ENCODE results near the gene VWF. TPM values are rescaled to one million over a fixed set of nuclear protein-coding genes. Genes with fewer than 3 reads are reported as not detected.
"Not testable (repeated sequence)": the region's sequence is repeated elsewhere in the genome, so short reads cannot be mapped to it uniquely, and the experiment has no call there.

Gene VWF
- total RNA-seq, 2 donors from 2014 or later = 164 to 251 TPM

- ATAC-seq (ENCODE audit: insufficient number of reproducible peaks, low FRiP score, low read depth) = no peak
- Histone ChIP-seq H3K9me3 (no peaks in the 10 kb centered on the region), H3K27me3 (replicated peaks; ENCODE audit: insufficient read depth) (no peaks in the 10 kb centered on the region), H3K27ac (no peak overlapping the region), H3K4me3 (no peak overlapping the region), H3K36me3 (no peaks in the 10 kb centered on the region), H3K4me1 (ENCODE audit: control insufficient read depth in 1 of 2, low read depth in 2 of 2) (no peaks in the 10 kb centered on the region)
- no peak for TF ChIP-seq CTCF (IDR thresholded peaks at IDR 0.05)
- no peak for DNase-seq (ENCODE audit: low spot score)
Observed at GRCh38 chr12:6157482-6157881, 33.0 kb upstream of the VWF start.

- Histone ChIP-seq H3K4me3 (no peak overlapping the region), H3K36me3 (no peaks in the 10 kb centered on the region), H3K27me3 (replicated peaks; ENCODE audit: insufficient read depth) (no peaks in the 10 kb centered on the region), H3K9me3 (no peaks in the 10 kb centered on the region), H3K4me1 (ENCODE audit: control insufficient read depth in 1 of 2, low read depth in 2 of 2) (peaks cover 0 to 3% of the 10 kb centered on the region in 2 donors), H3K27ac (no peak overlapping the region)
- DNase-seq (ENCODE audit: low spot score) (no peak), ATAC-seq (ENCODE audit: insufficient number of reproducible peaks, low FRiP score, low read depth) (no peak)
- no peak for TF ChIP-seq CTCF (IDR thresholded peaks at IDR 0.05)
Observed at GRCh38 chr12:6154730-6155459, 30.4 kb upstream of the VWF start.

GRCh38 chr12:6148722-6149121 lies 24.3 kb upstream of the VWF start:
- not testable (repeated sequence) for ATAC-seq (ENCODE audit: insufficient number of reproducible peaks, low FRiP score, low read depth); H3K27ac ChIP-seq; H3K27me3 ChIP-seq (replicated peaks; ENCODE audit: insufficient read depth); DNase-seq (ENCODE audit: low spot score); H3K4me3 ChIP-seq; H3K9me3 ChIP-seq; H3K36me3 ChIP-seq
- H3K4me1 ChIP-seq (ENCODE audit: control insufficient read depth in 1 of 2, low read depth in 2 of 2) = peaks cover 0 to 10% of the 10 kb centered on the region in 2 donors

GRCh38 chr12:6148061-6148460 lies 23.6 kb upstream of the VWF start:
- DNase-seq (ENCODE audit: low spot score) (no peak), ATAC-seq (ENCODE audit: insufficient number of reproducible peaks, low FRiP score, low read depth) (no peak)
- H3K9me3 ChIP-seq = no peaks in the 10 kb centered on the region
- TF ChIP-seq CTCF (IDR thresholded peaks at IDR 0.05) = no peak
- H3K4me1 ChIP-seq (ENCODE audit: control insufficient read depth in 1 of 2, low read depth in 2 of 2) = peaks cover 0 to 10% of the 10 kb centered on the region in 2 donors
- no peaks in the 10 kb centered on the region for H3K27me3 ChIP-seq (replicated peaks; ENCODE audit: insufficient read depth)
- no peak overlapping the region for H3K27ac ChIP-seq
- H3K4me3 ChIP-seq = no peak overlapping the region
- no peaks in the 10 kb centered on the region for H3K36me3 ChIP-seq

- H3K4me1 ChIP-seq (ENCODE audit: control insufficient read depth in 1 of 2, low read depth in 2 of 2) = peaks cover 0 to 10% of the 10 kb centered on the region in 2 donors
- no peak for DNase-seq (ENCODE audit: low spot score)
- no peaks in the 10 kb centered on the region for H3K36me3 ChIP-seq
- no peak for TF ChIP-seq CTCF (IDR thresholded peaks at IDR 0.05)
- no peak for ATAC-seq (ENCODE audit: insufficient number of reproducible peaks, low FRiP score, low read depth)
- no peak overlapping the region for H3K4me3 ChIP-seq
- no peak overlapping the region for H3K27ac ChIP-seq
- no peaks in the 10 kb centered on the region for H3K27me3 ChIP-seq (replicated peaks; ENCODE audit: insufficient read depth)
- no peaks in the 10 kb centered on the region for H3K9me3 ChIP-seq
Observed at GRCh38 chr12:6146951-6147350, 22.5 kb upstream of the VWF start.

GRCh38 chr12:6146509-6146908 lies 22.0 kb upstream of the VWF start:
- Histone ChIP-seq H3K27ac (no peak overlapping the region), H3K9me3 (no peaks in the 10 kb centered on the region), H3K27me3 (replicated peaks; ENCODE audit: insufficient read depth) (no peaks in the 10 kb centered on the region), H3K36me3 (no peaks in the 10 kb centered on the region), H3K4me3 (no peak overlapping the region), H3K4me1 (ENCODE audit: control insufficient read depth in 1 of 2, low read depth in 2 of 2) (peaks cover 0 to 10% of the 10 kb centered on the region in 2 donors)
- no peak for TF ChIP-seq CTCF (IDR thresholded peaks at IDR 0.05)
- no peak for ATAC-seq (ENCODE audit: insufficient number of reproducible peaks, low FRiP score, low read depth)
- DNase-seq (ENCODE audit: low spot score) = no peak
